KOPT-K1 (cell line): Measurements from ENCODE around the gene RAB3IL1.

ENCODE experiments used
- H3K27ac ChIP-seq: fragments of 200-600 bp; sonication (generic); 2 replicates; pipeline ENCODE4 v1.5.1; 2016; ENCODE audit warnings: antibody characterized with exemption, mild to moderate bottlenecking, low read depth, low read length; ENCODE audit not compliant: poor library complexity, severe bottlenecking
- H3K36me3 ChIP-seq: fragments of 200-600 bp; sonication (generic); 2 replicates; pipeline ENCODE4 v1.5.1; 2017; ENCODE audit warnings: antibody characterized with exemption, mild to moderate bottlenecking, low read length, moderate library complexity; ENCODE audit not compliant: insufficient read depth
- H3K9me3 ChIP-seq: fragments of 200-600 bp; sonication (generic); 2 replicates; pipeline ENCODE4 v1.5.1; 2017; ENCODE audit warnings: antibody characterized with exemption, low read length, mild to moderate bottlenecking; ENCODE audit not compliant: insufficient read depth, poor library complexity, severe bottlenecking

RAB3IL1 gene

GRCh38 chr11:61940466-61940865 lies 23.1 kb upstream of the RAB3IL1 start:
- no peak overlapping the region for H3K27ac ChIP-seq
- H3K9me3 ChIP-seq: peaks cover 25% of the 10 kb centered on the region
- no peaks in the 10 kb centered on the region for H3K36me3 ChIP-seq

- no peak overlapping the region for H3K27ac ChIP-seq
- peaks cover 38% of the 10 kb centered on the region for H3K9me3 ChIP-seq
- no peaks in the 10 kb centered on the region for H3K36me3 ChIP-seq
These were observed 18.5 kb upstream of the RAB3IL1 start for GRCh38 chr11:61935861-61936260.

GRCh38 chr11:61930933-61931332 lies 13.6 kb upstream of the RAB3IL1 start:
- H3K36me3 ChIP-seq: no peaks in the 10 kb centered on the region
- H3K9me3 ChIP-seq: peaks cover 18% of the 10 kb centered on the region
- no peak overlapping the region for H3K27ac ChIP-seq

- peaks cover 11% of the 10 kb centered on the region for H3K9me3 ChIP-seq
- H3K27ac ChIP-seq: no peak overlapping the region
- no peaks in the 10 kb centered on the region for H3K36me3 ChIP-seq
These were observed 11.2 kb upstream of the RAB3IL1 start for GRCh38 chr11:61928606-61929005.

GRCh38 chr11:61927501-61927900 lies 10.1 kb upstream of the RAB3IL1 start:
- H3K36me3 ChIP-seq: no peaks in the 10 kb centered on the region
- peaks cover 4% of the 10 kb centered on the region for H3K9me3 ChIP-seq
- H3K27ac ChIP-seq: no peak overlapping the region

GRCh38 chr11:61926235-61926634 lies 8.9 kb upstream of the RAB3IL1 start:
- Histone ChIP-seq H3K9me3 (peaks cover 4% of the 10 kb centered on the region), H3K36me3 (no peaks in the 10 kb centered on the region), H3K27ac (no peak overlapping the region)

GRCh38 chr11:61925736-61926135 lies 8.4 kb upstream of the RAB3IL1 start:
- Histone ChIP-seq H3K9me3 (peaks cover 4% of the 10 kb centered on the region), H3K27ac (no peak overlapping the region), H3K36me3 (no peaks in the 10 kb centered on the region)

- no peaks in the 10 kb centered on the region for H3K36me3 ChIP-seq
- H3K27ac ChIP-seq: no peak overlapping the region
- peaks cover 4% of the 10 kb centered on the region for H3K9me3 ChIP-seq
These were observed 6.7 kb upstream of the RAB3IL1 start for GRCh38 chr11:61924064-61924455.

GRCh38 chr11:61923166-61924063 lies 6.0 kb upstream of the RAB3IL1 start:
- H3K9me3 ChIP-seq: peaks cover 4% of the 10 kb centered on the region
- no peak overlapping the region for H3K27ac ChIP-seq
- no peaks in the 10 kb centered on the region for H3K36me3 ChIP-seq

GRCh38 chr11:61922539-61922938 lies 5.2 kb upstream of the RAB3IL1 start:
- no peaks in the 10 kb centered on the region for H3K9me3 ChIP-seq
- H3K36me3 ChIP-seq: no peaks in the 10 kb centered on the region
- H3K27ac ChIP-seq: no peak overlapping the region

- Histone ChIP-seq H3K36me3 (no peaks in the 10 kb centered on the region), H3K27ac (no peak overlapping the region), H3K9me3 (no peaks in the 10 kb centered on the region)
These were observed 4.1 kb upstream of the RAB3IL1 start for GRCh38 chr11:61921446-61921845.

GRCh38 chr11:61919705-61920631 lies 2.6 kb upstream of the RAB3IL1 start:
- H3K36me3 ChIP-seq: no peaks in the 10 kb centered on the region
- no peak overlapping the region for H3K27ac ChIP-seq

GRCh38 chr11:61918938-61919704 lies 1.8 kb upstream of the RAB3IL1 start:
- H3K9me3 ChIP-seq: no peaks in the 10 kb centered on the region
- H3K36me3 ChIP-seq: no peaks in the 10 kb centered on the region
- H3K27ac ChIP-seq: no peak overlapping the region

More at GRCh38 chr11:61919705-61920631, 2.6 kb upstream of the RAB3IL1 start:
- no peaks in the 10 kb centered on the region for H3K9me3 ChIP-seq

GRCh38 chr11:61918251-61918937 lies 1.0 kb upstream of the RAB3IL1 start:
- Histone ChIP-seq H3K9me3 (no peaks in the 10 kb centered on the region), H3K27ac (no peak overlapping the region), H3K36me3 (no peaks in the 10 kb centered on the region)
